ENCODE results near the gene TIGAR. TPM values are rescaled to one million over a fixed set of nuclear protein-coding genes. Genes with fewer than 3 reads are reported as not detected.

Gene TIGAR
- total and polyA plus RNA-seq, 2 of the 8 experiments (the other 6 are each of a cell fraction or from before 2014, with no cell fraction given) = 3.8 to 26.4 TPM

- TF ChIP-seq SIX5 (IDR thresholded peaks at IDR 0.05; ENCODE audit: low read depth, low read length) (no peak), RAD21 (IDR thresholded peaks at IDR 0.05 in 1 of 2, conservative IDR thresholded peaks at IDR 0.05 in 1 of 2; ENCODE audit: low read depth in 2 of 2, low read length in 2 of 2) (no peak)
These were observed 28.5 kb upstream of the TIGAR start (continued) for GRCh38 chr12:4292341-4293073.
